ENCODE results near the gene MYCN. TPM values are rescaled to one million over a fixed set of nuclear protein-coding genes. Genes with fewer than 3 reads are reported as not detected.

Gene MYCN
- total and polyA plus RNA-seq, 2 donors (not counting 3 experiments of a cell fraction or from before 2014, with no cell fraction given) = 0.47 to 6.8 TPM

GRCh38 chr2:15944325-15945017 lies 4.1 kb downstream of the MYCN start:
- BruUV-seq (replicated peaks) = no TSS peak
- FAIRE-seq (no peak), DNase-seq (ENCODE audit: low read depth, low spot score) (no peak)
- H3K36me3 ChIP-seq (ENCODE audit: control insufficient read depth in 2 of 2, extremely low read depth in 1 of 2, insufficient read depth in 2 of 2, low read length in 2 of 2) = no peaks in the 10 kb centered on the region
- ChIA-PET POLR2A (no interaction called here), CTCF (no interaction called here)
- H3K79me2 ChIP-seq (ENCODE audit: control insufficient read depth, insufficient read depth, low read length) = no peaks in the 10 kb centered on the region
- H3K27ac ChIP-seq (ENCODE audit: insufficient read depth, low read depth, low read length) = no peak overlapping the region
- TF ChIP-seq CTCF (IDR thresholded peaks at IDR 0.05; ENCODE audit: extremely low read depth in 1 of 2, insufficient read depth in 1 of 2, low read depth in 1 of 2, low read length in 2 of 2) (no peak), GATA2 (IDR thresholded peaks at IDR 0.05; ENCODE audit: insufficient read depth, insufficient read length, low read depth, low read length) (no peak), JUN (IDR thresholded peaks at IDR 0.05; ENCODE audit: borderline replicate concordance, insufficient read depth, insufficient read length, low read depth) (no peak), POLR2AphosphoS5 (IDR thresholded peaks at IDR 0.05; ENCODE audit: insufficient read depth, low read depth, low read length) (no peak), MYC (IDR thresholded peaks at IDR 0.05; ENCODE audit: low read depth, low read length) (no peak), FOS (IDR thresholded peaks at IDR 0.05; ENCODE audit: borderline replicate concordance, insufficient read depth, low read length) (no peak), EZH2 (IDR thresholded peaks at IDR 0.05; ENCODE audit: borderline replicate concordance, low read depth, low read length, severe bottlenecking) (no peak), MAX (IDR thresholded peaks at IDR 0.05; ENCODE audit: insufficient read depth, insufficient read length) (no peak), POLR2A (IDR thresholded peaks at IDR 0.05; ENCODE audit: low read depth, low read length) (no peak)
- H3K9me3 ChIP-seq (replicated peaks; ENCODE audit: control insufficient read depth, insufficient read depth, low read length) = no peaks in the 10 kb centered on the region
- intact Hi-C loops (cut with micrococcal nuclease) (loop anchor here (5.0 kb wide), 1 partner anchor 192 kb away; no protein-coding TSS in a partner anchor), dilution Hi-C loops (cut with MboI; ENCODE audit: extremely low pct_ligation_motif_present, low sequenced_read_pairs) (no loop called here)
- H3K4me3 ChIP-seq (replicated peaks in 1 of 3; ENCODE audit: insufficient read depth in 1 of 3, low read depth in 1 of 3, low read length in 3 of 3) = peak overlapping the region in 1 of 3 experiments; percentile 46
- no peak overlapping the region for H3K9ac ChIP-seq (replicated peaks; ENCODE audit: extremely low read depth, insufficient read depth, low read length)
- peaks cover 31 to 47% of the 10 kb centered on the region in 2 experiments for H3K27me3 ChIP-seq (ENCODE audit: control insufficient read depth in 2 of 2, insufficient read depth in 2 of 2, low read length in 2 of 2)
- H3K9me1 ChIP-seq (replicated peaks; ENCODE audit: control insufficient read depth, extremely low read depth, insufficient read depth, low read length) = no peaks in the 10 kb centered on the region
- no peaks in the 10 kb centered on the region for H4K20me1 ChIP-seq (replicated peaks; ENCODE audit: control insufficient read depth, extremely low read depth, insufficient read depth, low read length)
- H2AFZ ChIP-seq (ENCODE audit: low read depth, low read length) = no peak overlapping the region
- peaks cover 11% of the 10 kb centered on the region for H3K4me1 ChIP-seq (ENCODE audit: control insufficient read depth, extremely low read depth, insufficient read depth, low read length)
- no peak overlapping the region for H3K4me2 ChIP-seq (ENCODE audit: insufficient read depth, low read length)

Data from endothelial cell of umbilical vein (primary cell).